Colonic mucosa (tissue), 4 donors: ENCODE data around the gene FOXO6. TPM values are rescaled to one million over a fixed set of nuclear protein-coding genes. Genes with fewer than 3 reads are reported as not detected.

Experiments
- DNase-seq: peaks from one replicate; pipeline ENCODE4 v3.0.0-alpha.2; 2020
- H3K27ac ChIP-seq: fragments of 200-600 bp; one replicate; pipeline ENCODE4 v1.8.0; 2021
- H3K27me3 ChIP-seq: fragments of 200-600 bp; one replicate; pipeline ENCODE4 v1.8.0; 2021
- H3K36me3 ChIP-seq: fragments of 200-600 bp; one replicate; pipeline ENCODE4 v1.8.0; 2021
- H3K4me1 ChIP-seq: fragments of 200-600 bp; one replicate; pipeline ENCODE4 v1.8.0; 2021; ENCODE audit warnings: mild to moderate bottlenecking
- H3K4me3 ChIP-seq: fragments of 200-600 bp; one replicate; pipeline ENCODE4 v1.8.0; 2021
- H3K9ac ChIP-seq, 2 donors: one replicate each; pipeline ENCODE4 v1.7.0; 2013; ENCODE audit warnings: control low read depth in 2 of 2, low read depth in 2 of 2, low read length in 2 of 2
- H3K9me3 ChIP-seq: fragments of 200-600 bp; one replicate; pipeline ENCODE4 v1.8.0; 2021
- CTCF ChIP-seq: fragments of 200-600 bp; IDR thresholded peaks from one replicate; pipeline ENCODE4 v1.8.0; 2022; ENCODE audit warnings: antibody characterized with exemption, mild to moderate bottlenecking
- intact Hi-C: fragments of 100-400 bp; cut with DNase I; formaldehyde crosslinking; loops from one replicate; pipeline ENCODE4 v1.14.1; 2022
- total RNA-seq, 2 donors: library from RNA; stranded (reverse); fragmentation: NEBNext Ultra II Directional in 1 of 2; extraction: Animal tissue kit (Norgen Biotek cat#: 25700) in 1 of 2; gene quantifications; one replicate each; pipeline ENCODE4 v1.2.1, GENCODE V29; 2021
- donor health status: healthy.
- donor health status: DM: no; HTN: no; CAD: no.
- donor health status: DM: no; HTN: no; CAD: no.

FOXO6 gene
- total RNA-seq, 2 donors from 2014 or later: 0.56 to 0.59 TPM

GRCh38 chr1:41385398-41386195, 24.4 kb downstream of the FOXO6 start:
- Histone ChIP-seq H3K27me3 (peaks cover 20% of the 10 kb centered on the region), H3K36me3 (no peaks in the 10 kb centered on the region), H3K27ac (no peak overlapping the region), H3K9ac (no peak overlapping the region), H3K4me1 (no peaks in the 10 kb centered on the region), H3K4me3 (no peak overlapping the region), H3K9me3 (no peaks in the 10 kb centered on the region)
- intact Hi-C loops: no loop called here
- no peak for DNase-seq
- no peak for TF ChIP-seq CTCF

GRCh38 chr1:41386196-41386663, 25.0 kb downstream of the FOXO6 start:
- Histone ChIP-seq H3K9ac (no peak overlapping the region), H3K9me3 (no peaks in the 10 kb centered on the region), H3K4me3 (no peak overlapping the region), H3K27ac (no peak overlapping the region), H3K36me3 (no peaks in the 10 kb centered on the region), H3K4me1 (no peaks in the 10 kb centered on the region), H3K27me3 (peaks cover 17% of the 10 kb centered on the region)
- no peak for TF ChIP-seq CTCF
- no peak for DNase-seq
- intact Hi-C loops: no loop called here

GRCh38 chr1:41387667-41388091, 26.4 kb downstream of the FOXO6 start:
- no peaks in the 10 kb centered on the region for H3K36me3 ChIP-seq
- no peak overlapping the region for H3K9ac ChIP-seq
- TF ChIP-seq CTCF: no peak
- H3K9me3 ChIP-seq: no peaks in the 10 kb centered on the region
- H3K4me3 ChIP-seq: no peak overlapping the region
- no peaks in the 10 kb centered on the region for H3K4me1 ChIP-seq
- H3K27me3 ChIP-seq: peaks cover 14% of the 10 kb centered on the region
- H3K27ac ChIP-seq: no peak overlapping the region
- intact Hi-C loops: no loop called here
- peak; percentile 68 for DNase-seq

GRCh38 chr1:41388510-41388909, 27.3 kb downstream of the FOXO6 start:
- Histone ChIP-seq H3K4me3 (no peak overlapping the region), H3K36me3 (no peaks in the 10 kb centered on the region), H3K9me3 (no peaks in the 10 kb centered on the region), H3K27ac (no peak overlapping the region), H3K9ac (no peak overlapping the region), H3K4me1 (no peaks in the 10 kb centered on the region), H3K27me3 (peaks cover 8% of the 10 kb centered on the region)
- no peak for DNase-seq
- no peak for TF ChIP-seq CTCF
- intact Hi-C loops: no loop called here

- Histone ChIP-seq H3K9me3 (no peaks in the 10 kb centered on the region), H3K4me3 (no peak overlapping the region), H3K36me3 (no peaks in the 10 kb centered on the region), H3K9ac (no peak overlapping the region), H3K27ac (no peak overlapping the region), H3K4me1 (no peaks in the 10 kb centered on the region), H3K27me3 (peaks cover 6% of the 10 kb centered on the region)
- no peak for DNase-seq
- intact Hi-C loops: no loop called here
- TF ChIP-seq CTCF: no peak
These were observed 27.8 kb downstream of the FOXO6 start for GRCh38 chr1:41389009-41389408.
